ENCODE results near the gene ZNF292. TPM values are rescaled to one million over a fixed set of nuclear protein-coding genes. Genes with fewer than 3 reads are reported as not detected.

The ZNF292 gene
- total and polyA plus RNA-seq, 2 experiments from 2014 or later = 20.9 to 38.3 TPM

GRCh38 chr6:87222676-87223075, 67.3 kb downstream of the ZNF292 start:
- Histone ChIP-seq H3K4me3 (no peak overlapping the region), H3K4me2 (no peak overlapping the region), H3K79me2 (peaks cover 21% of the 10 kb centered on the region), H3K4me1 (ENCODE audit: insufficient read depth) (no peaks in the 10 kb centered on the region), H2AFZ (no peak overlapping the region), H3K9me3 (ENCODE audit: low read depth) (no peaks in the 10 kb centered on the region), H3K27me3 (no peaks in the 10 kb centered on the region), H3K9me2 (replicated peaks; ENCODE audit: insufficient read depth) (no peaks in the 10 kb centered on the region), H4K20me1 (ENCODE audit: insufficient read depth, poor library complexity, severe bottlenecking) (peaks cover 6% of the 10 kb centered on the region), H3K36me3 (replicated peaks; ENCODE audit: insufficient read depth, low read depth) (peaks cover 8% of the 10 kb centered on the region), H3K27ac (no peak overlapping the region)
- 100% methylated on average over 1 of the region's 1 CpG for WGBS (ENCODE audit: low lambda C conversion rate, missing lambda C conversion rate)
- no peak for DNase-seq (ENCODE audit: low spot score)
- TF ChIP-seq EZH2phosphoT487 (IDR thresholded peaks at IDR 0.05; ENCODE audit: low read depth, severe bottlenecking, unreplicated experiment) (no peak), EZH2 (IDR thresholded peaks at IDR 0.05; ENCODE audit: borderline replicate concordance) (no peak)
- TF ChIP-seq, protein P1, sequence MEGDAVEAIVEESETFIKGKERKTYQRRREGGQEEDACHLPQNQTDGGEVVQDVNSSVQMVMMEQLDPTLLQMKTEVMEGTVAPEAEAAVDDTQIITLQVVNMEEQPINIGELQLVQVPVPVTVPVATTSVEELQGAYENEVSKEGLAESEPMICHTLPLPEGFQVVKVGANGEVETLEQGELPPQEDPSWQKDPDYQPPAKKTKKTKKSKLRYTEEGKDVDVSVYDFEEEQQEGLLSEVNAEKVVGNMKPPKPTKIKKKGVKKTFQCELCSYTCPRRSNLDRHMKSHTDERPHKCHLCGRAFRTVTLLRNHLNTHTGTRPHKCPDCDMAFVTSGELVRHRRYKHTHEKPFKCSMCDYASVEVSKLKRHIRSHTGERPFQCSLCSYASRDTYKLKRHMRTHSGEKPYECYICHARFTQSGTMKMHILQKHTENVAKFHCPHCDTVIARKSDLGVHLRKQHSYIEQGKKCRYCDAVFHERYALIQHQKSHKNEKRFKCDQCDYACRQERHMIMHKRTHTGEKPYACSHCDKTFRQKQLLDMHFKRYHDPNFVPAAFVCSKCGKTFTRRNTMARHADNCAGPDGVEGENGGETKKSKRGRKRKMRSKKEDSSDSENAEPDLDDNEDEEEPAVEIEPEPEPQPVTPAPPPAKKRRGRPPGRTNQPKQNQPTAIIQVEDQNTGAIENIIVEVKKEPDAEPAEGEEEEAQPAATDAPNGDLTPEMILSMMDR (IDR thresholded peaks at IDR 0.05; ENCODE audit: poor library complexity) = no peak

- Histone ChIP-seq H3K79me2 (peaks cover 18% of the 10 kb centered on the region), H3K36me3 (replicated peaks; ENCODE audit: insufficient read depth, low read depth) (peaks cover 8% of the 10 kb centered on the region), H3K4me3 (no peak overlapping the region), H2AFZ (no peak overlapping the region), H3K9me3 (ENCODE audit: low read depth) (no peaks in the 10 kb centered on the region), H3K4me2 (no peak overlapping the region), H3K4me1 (ENCODE audit: insufficient read depth) (no peaks in the 10 kb centered on the region), H3K27me3 (no peaks in the 10 kb centered on the region), H3K9me2 (replicated peaks; ENCODE audit: insufficient read depth) (no peaks in the 10 kb centered on the region), H4K20me1 (ENCODE audit: insufficient read depth, poor library complexity, severe bottlenecking) (no peaks in the 10 kb centered on the region), H3K27ac (no peak overlapping the region)
- 93% methylated on average over 1 of the region's 1 CpG for WGBS (ENCODE audit: low lambda C conversion rate, missing lambda C conversion rate)
- DNase-seq (ENCODE audit: low spot score) = no peak
- TF ChIP-seq, protein P1 (IDR thresholded peaks at IDR 0.05; ENCODE audit: poor library complexity) = no peak
- TF ChIP-seq EZH2phosphoT487 (IDR thresholded peaks at IDR 0.05; ENCODE audit: low read depth, severe bottlenecking, unreplicated experiment) (no peak), EZH2 (IDR thresholded peaks at IDR 0.05; ENCODE audit: borderline replicate concordance) (no peak)
Observed at GRCh38 chr6:87224971-87225370, 69.6 kb downstream of the ZNF292 start.

DNA sequence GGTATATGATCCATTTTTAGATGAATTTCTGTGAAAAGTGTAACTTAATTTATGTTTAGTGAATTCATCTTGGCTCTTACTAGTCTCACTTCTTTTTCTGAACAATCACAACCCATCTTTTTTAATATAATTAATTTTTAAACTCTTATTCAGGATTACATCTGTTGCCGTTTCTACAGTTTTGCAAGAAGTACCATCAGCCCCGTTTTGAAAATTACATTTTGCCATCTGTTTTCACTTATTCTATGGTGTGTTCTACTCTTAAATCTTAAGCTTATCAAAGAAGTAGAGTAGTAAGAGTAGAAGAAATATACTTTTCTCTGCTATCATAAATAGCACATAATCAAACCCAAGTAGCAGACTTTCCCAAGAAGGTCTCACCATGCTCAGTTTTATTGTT, 70.1 kb downstream of the ZNF292 start:
- Histone ChIP-seq H3K36me3 (replicated peaks; ENCODE audit: insufficient read depth, low read depth) (peaks cover 5% of the 10 kb centered on the region), H3K4me3 (no peak overlapping the region), H3K4me2 (no peak overlapping the region), H3K9me2 (replicated peaks; ENCODE audit: insufficient read depth) (no peaks in the 10 kb centered on the region), H3K79me2 (peaks cover 18% of the 10 kb centered on the region), H3K27ac (no peak overlapping the region), H2AFZ (no peak overlapping the region), H3K4me1 (ENCODE audit: insufficient read depth) (no peaks in the 10 kb centered on the region), H4K20me1 (ENCODE audit: insufficient read depth, poor library complexity, severe bottlenecking) (peaks cover 2% of the 10 kb centered on the region), H3K27me3 (no peaks in the 10 kb centered on the region), H3K9me3 (ENCODE audit: low read depth) (no peaks in the 10 kb centered on the region)
- DNase-seq (ENCODE audit: low spot score) = no peak
- 81% methylated on average over 2 of the region's 2 CpGs for WGBS (ENCODE audit: low lambda C conversion rate, missing lambda C conversion rate)
- no peak for TF ChIP-seq EZH2 (IDR thresholded peaks at IDR 0.05; ENCODE audit: borderline replicate concordance)
- TF ChIP-seq, protein P1 (IDR thresholded peaks at IDR 0.05; ENCODE audit: poor library complexity) = no peak
- no peak for TF ChIP-seq EZH2phosphoT487 (IDR thresholded peaks at IDR 0.05; ENCODE audit: low read depth, severe bottlenecking, unreplicated experiment)

GRCh38 chr6:87225937-87226336, 70.6 kb downstream of the ZNF292 start:
- Histone ChIP-seq H3K36me3 (replicated peaks; ENCODE audit: insufficient read depth, low read depth) (peaks cover 5% of the 10 kb centered on the region), H3K27me3 (no peaks in the 10 kb centered on the region), H3K4me2 (no peak overlapping the region), H2AFZ (no peak overlapping the region), H3K9me2 (replicated peaks; ENCODE audit: insufficient read depth) (no peaks in the 10 kb centered on the region), H4K20me1 (ENCODE audit: insufficient read depth, poor library complexity, severe bottlenecking) (peaks cover 2% of the 10 kb centered on the region), H3K27ac (no peak overlapping the region), H3K4me1 (ENCODE audit: insufficient read depth) (no peaks in the 10 kb centered on the region), H3K4me3 (no peak overlapping the region), H3K9me3 (ENCODE audit: low read depth) (no peaks in the 10 kb centered on the region), H3K79me2 (peaks cover 21% of the 10 kb centered on the region)
- TF ChIP-seq EZH2 (IDR thresholded peaks at IDR 0.05; ENCODE audit: borderline replicate concordance) = no peak
- no peak for TF ChIP-seq EZH2phosphoT487 (IDR thresholded peaks at IDR 0.05; ENCODE audit: low read depth, severe bottlenecking, unreplicated experiment)
- TF ChIP-seq, protein P1 (IDR thresholded peaks at IDR 0.05; ENCODE audit: poor library complexity) = no peak
- DNase-seq (ENCODE audit: low spot score) = no peak
